OCI-LY7 (cell line): ENCODE measurements around the gene C14orf132. TPM values are rescaled to one million over a fixed set of nuclear protein-coding genes. Genes with fewer than 3 reads are reported as not detected.

Source experiments
- BruUV-seq: library from RNA; stranded (reverse); fragments of 400-500 nt; replicated peaks from 2 replicates; lab custom pipeline; 2021; lab: Mats Ljungman, UMichigan
- CTCF ChIA-PET: fragments of 300-600 bp; sonication (Branson Sonifier 250); formaldehyde crosslinking; loops from one replicate; lab custom pipeline; 2022; ENCODE audit warnings: antibody characterized with exemption; ENCODE audit not compliant: unreplicated experiment; lab: Charles Lee
- POLR2A ChIA-PET: fragments of 300-600 bp; sonication (Branson Sonifier 250); formaldehyde crosslinking; loops from one replicate; lab custom pipeline; 2022; ENCODE audit warnings: antibody characterized with exemption; lab: Charles Lee
- DNase-seq: peaks from one replicate; pipeline ENCODE4 v3.0.0-alpha.2; 2015; ENCODE audit warnings: low spot score
- H2AFZ ChIP-seq: fragments of 200-600 bp; sonication (generic), shearing (Covaris generic); 2 replicates; pipeline ENCODE4 v1.6.1; 2014; ENCODE audit warnings: mild to moderate bottlenecking, antibody characterized with exemption, low read length, moderate library complexity
- H3K27ac ChIP-seq: fragments of 200-600 bp; sonication (generic); 2 replicates; pipeline ENCODE4 v1.5.1; 2014; ENCODE audit warnings: mixed run types, low read depth, mild to moderate bottlenecking, moderate library complexity, low read length, inconsistent platforms; ENCODE audit not compliant: poor library complexity, severe bottlenecking
- H3K36me3 ChIP-seq: fragments of 200-600 bp; sonication (generic); 2 replicates; pipeline ENCODE4 v1.6.1; 2014; ENCODE audit warnings: mild to moderate bottlenecking, antibody characterized with exemption, low read length, moderate library complexity, mixed read lengths; ENCODE audit not compliant: insufficient read depth
- H3K4me1 ChIP-seq: fragments of 200-600 bp; sonication (generic); 2 replicates; pipeline ENCODE4 v1.5.1; 2014; ENCODE audit warnings: mild to moderate bottlenecking, low read length; ENCODE audit not compliant: insufficient read depth, poor library complexity, severe bottlenecking
- H3K4me2 ChIP-seq: fragments of 200-600 bp; sonication (generic); 2 replicates; pipeline ENCODE4 v1.6.1; 2014; ENCODE audit warnings: mild to moderate bottlenecking, low read length
- H3K4me3 ChIP-seq: fragments of 200-600 bp; sonication (generic); 2 replicates; pipeline ENCODE4 v1.5.1; 2014; ENCODE audit warnings: mild to moderate bottlenecking, low read depth, low read length; ENCODE audit not compliant: poor library complexity, severe bottlenecking
- H3K79me2 ChIP-seq: fragments of 200-600 bp; sonication (generic); 2 replicates; pipeline ENCODE4 v1.6.1; 2016; ENCODE audit warnings: low read depth, mild to moderate bottlenecking, low read length, moderate library complexity, mixed read lengths; ENCODE audit not compliant: insufficient read depth
- H3K9me2 ChIP-seq: fragments of 200-600 bp; sonication (generic); 2 replicates; pipeline ENCODE4 v1.6.1; 2016; ENCODE audit warnings: mild to moderate bottlenecking, low read length, mixed read lengths; ENCODE audit not compliant: insufficient read depth
- H3K9me3 ChIP-seq: fragments of 200-600 bp; sonication (generic); 2 replicates; pipeline ENCODE4 v1.6.1; 2014; ENCODE audit warnings: mild to moderate bottlenecking, mixed run types, low read length, mixed read lengths
- H4K20me1 ChIP-seq: fragments of 200-600 bp; sonication (generic); 2 replicates; pipeline ENCODE4 v1.6.1; 2014; ENCODE audit warnings: mild to moderate bottlenecking, antibody characterized with exemption, low read length, moderate library complexity, mixed read lengths; ENCODE audit not compliant: insufficient read depth
- CTCF ChIP-seq: fragments of 200-600 bp; sonication (generic); conservative IDR thresholded peaks from 2 replicates; pipeline ENCODE4 v1.5.1; 2014; ENCODE audit warnings: mild to moderate bottlenecking, antibody characterized with exemption, low read length, moderate library complexity, mixed read lengths
- EZH2phosphoT487 ChIP-seq: fragments of 200-600 bp; sonication (generic); IDR thresholded peaks from 2 replicates; pipeline ENCODE4 v1.6.1; 2018; ENCODE audit warnings: low read depth, borderline replicate concordance, mild to moderate bottlenecking, mixed run types, antibody characterized with exemption, low read length, moderate library complexity, mixed read lengths
- intact Hi-C: fragments of 100-400 bp; cut with micrococcal nuclease; formaldehyde crosslinking; loops from one replicate; pipeline ENCODE4 v1.10.0; 2022; ENCODE audit not compliant: unreplicated experiment
- total RNA-seq, 2 experiments: library from RNA; depleted of rRNA in 1 of 2; stranded (reverse); fragments of >200 nt in 1 of 2; shearing (Covaris generic) in 1 of 2; gene quantifications; 2 replicates each; pipeline ENCODE4 v1.2.3, GENCODE V29; 2014 to 2022

The C14orf132 gene
- total RNA-seq, 2 experiments from 2014 or later = 0.27 TPM; not detected in 1

- Histone ChIP-seq H3K36me3 (no peaks in the 10 kb centered on the region), H3K9me3 (no peaks in the 10 kb centered on the region), H2AFZ (no peak overlapping the region), H3K4me2 (no peak overlapping the region), H3K4me3 (no peak overlapping the region), H4K20me1 (no peaks in the 10 kb centered on the region), H3K79me2 (no peaks in the 10 kb centered on the region), H3K27ac (no peak overlapping the region), H3K9me2 (no peaks in the 10 kb centered on the region), H3K4me1 (no peaks in the 10 kb centered on the region)
- ChIA-PET POLR2A (no interaction called here), CTCF (no interaction called here)
- TF ChIP-seq EZH2phosphoT487 = no peak
- no peak for TF ChIP-seq CTCF
- intact Hi-C loops = no loop called here
- no TSS peak for BruUV-seq
- no peak for DNase-seq
Observed at GRCh38 chr14:96085369-96085768, 46.2 kb downstream of the C14orf132 start.

GRCh38 chr14:96086032-96086431, 46.9 kb downstream of the C14orf132 start:
- no peak overlapping the region for H3K4me2 ChIP-seq
- CTCF ChIA-PET = no interaction called here
- no peak for DNase-seq

More at GRCh38 chr14:96086032-96086431, 46.9 kb downstream of the C14orf132 start:
- Histone ChIP-seq H3K79me2 (no peaks in the 10 kb centered on the region), H3K4me1 (no peaks in the 10 kb centered on the region), H2AFZ (no peak overlapping the region), H4K20me1 (no peaks in the 10 kb centered on the region), H3K4me3 (no peak overlapping the region), H3K27ac (no peak overlapping the region), H3K9me2 (no peaks in the 10 kb centered on the region), H3K36me3 (no peaks in the 10 kb centered on the region), H3K9me3 (no peaks in the 10 kb centered on the region)
- no TSS peak for BruUV-seq
- POLR2A ChIA-PET = interaction anchor here (0.7 kb wide), 1 partner anchor 191 kb away, joined by 4 read pairs; no protein-coding TSS in a partner anchor
- TF ChIP-seq CTCF (no peak), EZH2phosphoT487 (no peak)
- intact Hi-C loops = no loop called here
